Suppressor macrophage (primary cell): ENCODE data around the gene ARHGEF16.
A peak's percentile ranks its signal among the peaks of the same experiment; 100 is the strongest.

Experiments used
- DNase-seq, 4 experiments: peaks; one replicate each; pipeline ENCODE4 v3.0.0-alpha.2; 2020 to 2022

ARHGEF16 gene

DNA sequence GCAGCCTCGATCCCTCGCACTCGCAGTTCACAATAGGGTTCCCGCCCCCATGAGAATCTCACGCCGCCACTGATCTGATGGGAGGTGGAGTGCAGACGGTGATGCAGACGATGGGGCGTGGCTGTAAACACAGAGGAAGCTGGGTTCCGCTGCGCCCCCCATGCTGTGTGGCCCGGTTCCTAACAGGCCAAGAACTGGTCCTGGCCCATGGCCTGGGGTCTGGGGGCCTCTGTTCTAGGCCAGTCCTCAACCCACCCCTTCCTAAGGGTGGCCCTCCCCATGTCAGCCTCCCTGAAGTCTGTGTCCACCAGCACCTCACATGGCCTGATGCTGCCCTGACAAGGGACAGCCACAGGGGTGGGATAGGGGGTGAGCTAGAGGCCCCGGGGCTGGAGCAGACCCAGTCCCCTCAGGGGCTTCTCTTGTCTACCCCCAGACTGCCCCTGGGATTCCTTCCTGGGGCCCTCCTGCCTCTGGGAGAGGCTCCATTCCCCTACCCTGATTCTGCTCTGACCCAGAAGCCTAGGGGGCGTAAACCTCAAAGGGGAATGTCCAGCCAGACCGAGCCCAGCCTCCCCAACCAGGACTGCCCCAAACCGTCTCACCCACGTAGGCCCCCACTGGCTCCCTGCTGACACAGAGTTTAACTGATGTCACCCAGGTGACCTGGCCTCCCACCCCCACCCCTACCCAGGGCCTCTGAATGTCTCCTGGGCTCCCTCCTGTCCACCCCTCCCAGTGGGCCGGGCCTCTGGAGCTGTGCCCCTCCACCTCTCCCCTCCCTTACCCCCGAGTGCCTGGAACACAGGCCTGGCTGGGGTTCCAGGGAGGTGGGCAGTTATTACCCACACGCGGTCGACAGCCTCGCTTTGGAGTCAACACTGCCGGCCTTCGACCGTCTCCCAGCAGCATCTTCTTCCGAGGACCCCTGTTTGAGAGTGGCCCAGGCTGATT, 14.8 kb upstream of the ARHGEF16 start:
- no peak for DNase-seq

- no peak for DNase-seq
Measured at GRCh38 chr1:3440300-3440681, 14.2 kb upstream of the ARHGEF16 start.

DNA sequence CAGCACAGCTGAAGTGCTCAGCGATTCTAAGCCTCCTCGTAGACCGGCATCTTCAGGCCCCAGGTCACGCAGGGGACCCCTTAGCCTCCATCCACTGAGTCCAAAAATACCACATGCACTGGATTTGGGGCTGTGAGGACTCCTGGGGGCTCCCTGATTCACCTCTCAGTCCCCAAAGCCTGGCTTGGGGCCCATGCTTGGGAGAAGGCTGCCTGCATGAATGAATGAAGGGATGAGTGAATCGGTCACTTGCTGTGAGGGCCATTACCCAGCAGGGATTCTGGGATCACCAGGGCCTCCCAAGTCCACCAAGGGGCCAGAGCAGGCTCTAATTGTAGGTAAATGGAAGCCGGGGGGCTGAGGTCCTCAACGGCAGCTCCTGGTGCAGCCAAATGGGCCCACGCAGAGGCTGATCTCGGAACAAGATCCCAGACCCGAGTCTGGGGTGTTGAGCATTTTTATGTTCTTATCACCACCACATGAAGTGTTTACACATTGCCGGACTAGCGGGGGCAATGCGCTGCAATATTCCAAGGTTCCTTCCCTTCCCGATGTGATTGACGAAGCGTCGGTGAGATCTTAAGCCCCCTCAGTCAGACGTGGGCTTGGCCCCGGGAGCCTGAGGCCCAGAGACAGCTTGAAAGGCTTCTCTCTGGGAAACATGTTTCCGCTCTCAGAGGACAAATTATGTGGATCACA, 13.6 kb upstream of the ARHGEF16 start:
- no peak for DNase-seq

GRCh38 chr1:3441410-3441847, 13.0 kb upstream of the ARHGEF16 start:
- DNase-seq = no peak

DNA sequence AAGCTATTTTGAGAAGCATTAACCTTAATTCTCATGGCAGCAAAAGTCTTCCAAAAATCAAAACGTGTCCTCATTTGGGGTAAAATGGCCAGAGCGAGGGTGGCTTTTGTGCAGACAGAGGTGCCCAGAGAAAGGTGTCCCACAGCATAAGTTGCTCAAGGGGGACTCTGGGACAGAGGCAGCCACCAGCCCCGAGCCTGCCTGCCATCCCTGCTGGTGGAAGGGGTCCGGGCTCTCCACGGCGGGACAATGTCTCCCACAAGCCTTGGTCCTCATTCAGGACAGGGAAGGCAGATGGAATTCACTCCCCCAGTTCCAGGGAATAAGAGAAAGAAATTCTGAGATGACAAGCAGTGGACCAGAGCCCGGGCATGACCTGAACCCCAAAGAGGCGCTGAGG, 12.6 kb upstream of the ARHGEF16 start:
- no peak for DNase-seq

- DNase-seq = no peak
Measured at GRCh38 chr1:3442331-3442730, 12.1 kb upstream of the ARHGEF16 start.

DNA sequence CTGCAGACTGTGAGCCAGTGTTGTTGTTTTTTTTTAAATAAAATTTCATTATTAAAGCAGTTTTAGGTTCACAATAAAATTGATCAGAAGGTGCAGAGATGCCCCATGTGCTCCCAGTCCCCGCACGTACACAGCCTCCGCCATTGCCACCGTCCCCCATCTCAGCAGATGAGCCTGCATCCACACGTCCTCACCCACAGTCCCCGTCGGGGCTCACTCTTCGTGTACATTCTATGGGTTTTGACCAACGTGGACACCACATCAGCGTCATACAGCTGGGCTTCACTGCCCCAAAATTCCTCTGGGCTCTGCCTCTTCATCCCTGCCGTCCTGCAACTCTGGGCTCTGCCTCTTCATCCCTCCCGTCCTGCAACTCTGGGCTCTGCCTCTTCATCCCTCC, 11.6 kb upstream of the ARHGEF16 start:
- no peak for DNase-seq

- DNase-seq = no peak
Measured at GRCh38 chr1:3443807-3444206, 10.7 kb upstream of the ARHGEF16 start.

DNA sequence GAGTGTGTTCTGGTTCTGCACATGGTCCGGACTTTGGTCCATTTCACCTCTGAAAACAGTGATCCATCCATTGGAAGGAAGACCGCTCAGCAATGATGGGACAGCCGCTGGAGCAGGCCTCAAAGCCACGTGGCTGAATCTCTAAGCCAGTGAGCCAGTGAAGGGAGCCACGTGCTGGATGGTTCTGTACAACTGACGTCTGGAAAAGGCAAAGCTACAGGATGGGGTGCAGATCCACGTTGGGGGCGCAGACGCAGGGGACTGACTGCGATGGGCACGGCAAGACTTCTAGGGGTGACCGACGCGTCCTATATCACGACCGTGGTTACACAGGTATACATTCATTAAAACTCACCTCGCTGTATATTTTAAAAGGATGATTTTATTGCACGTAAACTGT, 10.2 kb upstream of the ARHGEF16 start:
- DNase-seq = no peak

DNA sequence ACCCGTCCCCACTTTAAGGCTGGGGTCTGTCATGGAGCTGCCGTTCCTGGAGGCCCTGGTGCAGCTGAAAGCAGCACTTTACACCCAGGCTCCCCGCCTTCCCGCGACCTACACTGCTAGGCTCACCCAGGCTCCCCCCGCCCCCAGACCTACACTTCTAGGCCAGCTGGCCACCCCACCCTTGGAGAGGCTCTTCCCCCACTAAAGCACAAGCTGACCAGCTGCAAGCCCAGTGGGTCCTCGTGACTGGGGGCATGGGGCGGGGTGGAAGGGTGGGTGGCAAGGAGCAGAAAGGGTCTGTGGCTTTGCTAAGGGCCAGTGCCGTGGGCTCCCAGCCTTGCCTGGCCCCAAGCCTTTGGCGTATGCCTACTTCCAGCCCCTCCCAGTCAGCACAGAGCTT, 9.7 kb upstream of the ARHGEF16 start:
- DNase-seq = no peak

DNA sequence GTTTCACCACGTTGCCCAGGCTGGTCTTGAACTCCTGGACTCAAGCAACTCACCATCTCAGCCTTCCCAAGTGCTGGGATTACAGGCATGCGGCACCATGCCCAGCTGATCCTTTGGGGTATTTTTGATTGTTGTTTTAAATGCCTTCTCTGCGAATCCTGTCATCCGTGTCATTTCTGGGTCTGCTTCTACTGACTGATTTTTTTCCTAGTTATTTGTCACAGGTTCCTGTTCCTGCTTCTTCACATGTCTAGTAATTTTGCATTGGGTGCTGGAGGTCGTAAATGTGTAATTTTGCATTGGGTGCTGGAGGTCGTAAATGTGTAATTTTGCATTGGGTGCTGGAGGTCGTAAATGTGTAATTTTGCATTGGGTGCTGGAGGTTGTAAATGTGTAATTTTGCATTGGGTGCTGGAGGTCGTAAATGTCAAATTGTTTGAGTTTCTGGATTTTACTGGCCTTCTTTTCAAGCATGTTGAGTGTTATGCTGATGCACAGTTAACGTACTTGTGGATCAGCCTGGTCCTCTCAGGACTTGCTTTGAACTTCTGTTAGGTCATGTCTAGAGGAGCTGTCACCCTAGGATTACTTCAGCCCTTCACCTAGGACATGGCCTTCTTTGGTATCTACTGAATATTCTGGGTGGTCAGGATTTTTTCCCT, 4.1 kb upstream of the ARHGEF16 start:
- no peak for DNase-seq

DNA sequence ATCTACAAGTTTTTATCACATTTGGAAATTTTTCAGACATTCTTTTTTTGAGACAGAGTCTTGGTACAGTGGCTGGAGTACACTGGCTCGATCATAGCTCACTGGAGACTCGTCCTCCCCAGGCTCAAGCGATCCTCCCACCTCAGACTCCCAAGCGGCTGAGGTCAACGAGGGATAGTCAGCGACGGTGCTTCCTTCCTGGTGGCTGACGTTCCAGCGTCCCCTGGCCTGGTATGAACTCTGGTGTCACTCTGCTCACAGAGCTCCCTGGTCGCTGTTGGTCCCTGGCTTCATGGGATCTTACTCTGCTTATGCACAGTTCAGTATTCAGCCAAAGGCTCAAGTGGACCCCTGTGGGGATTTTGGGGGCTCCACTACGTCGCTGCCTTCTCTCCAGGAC, 3.5 kb upstream of the ARHGEF16 start:
- no peak for DNase-seq

DNA sequence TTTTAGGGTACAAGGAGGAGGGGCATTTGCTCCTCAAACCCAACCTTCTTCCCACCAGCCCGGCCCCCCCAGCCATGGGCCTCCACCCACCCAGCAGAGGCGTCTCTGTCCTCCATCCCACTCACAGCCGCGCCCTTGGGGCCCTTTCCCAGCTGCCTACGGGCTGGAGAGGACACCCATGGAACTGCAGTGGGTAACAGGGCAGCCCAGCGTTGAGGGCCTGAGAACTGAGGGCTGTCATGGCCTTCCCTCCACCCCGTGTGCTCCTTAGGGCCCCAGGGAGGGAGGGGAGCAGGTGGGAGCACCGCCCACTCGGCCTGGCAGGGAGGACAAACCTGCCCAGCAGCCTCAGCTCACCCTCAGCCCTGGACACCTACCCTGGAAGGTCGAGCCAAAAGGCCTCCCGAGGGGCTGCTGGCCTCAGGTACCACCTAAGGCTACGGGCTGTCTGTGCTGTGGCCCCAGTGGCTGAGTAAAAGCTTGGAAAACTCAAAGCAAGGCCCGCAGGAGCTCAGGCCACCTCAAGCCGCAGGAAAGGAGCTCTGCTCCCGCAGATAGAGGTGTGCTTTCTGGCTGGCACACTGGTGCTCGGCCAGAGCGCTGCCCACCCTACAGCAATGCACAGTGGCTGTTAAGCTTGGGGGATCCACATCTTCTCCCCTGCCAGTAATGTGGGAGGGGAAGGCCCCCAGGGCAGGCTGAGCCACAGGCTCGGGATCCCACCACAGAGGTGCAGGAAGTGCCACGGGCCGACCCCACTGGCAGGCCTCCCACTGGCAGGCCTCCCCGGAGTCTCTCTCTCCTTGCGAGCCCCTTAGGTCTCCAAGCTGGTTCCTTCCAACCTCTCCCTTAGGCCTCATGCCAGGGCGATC, 2.2 kb upstream of the ARHGEF16 start:
- no peak for DNase-seq

DNA sequence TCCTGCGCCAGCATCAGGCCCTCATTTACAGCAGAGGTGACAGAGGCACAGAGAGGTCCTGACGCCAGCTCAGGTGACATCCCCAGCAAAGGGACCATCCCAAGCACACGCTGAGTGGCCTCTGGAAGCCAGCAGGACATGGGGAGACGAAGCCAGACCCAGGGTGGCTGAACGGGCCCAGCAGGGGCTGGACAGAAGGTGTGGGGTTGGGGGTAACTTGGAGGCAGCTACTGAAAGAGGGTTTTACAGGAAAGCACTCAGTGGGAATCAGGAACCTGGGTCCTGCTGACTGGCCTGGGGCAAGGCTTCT, 1.6 kb upstream of the ARHGEF16 start:
- DNase-seq = no peak

GRCh38 chr1:3453203-3453761, 1.2 kb upstream of the ARHGEF16 start:
- DNase-seq = peak; percentile 71 to 84 (median 78)

DNA sequence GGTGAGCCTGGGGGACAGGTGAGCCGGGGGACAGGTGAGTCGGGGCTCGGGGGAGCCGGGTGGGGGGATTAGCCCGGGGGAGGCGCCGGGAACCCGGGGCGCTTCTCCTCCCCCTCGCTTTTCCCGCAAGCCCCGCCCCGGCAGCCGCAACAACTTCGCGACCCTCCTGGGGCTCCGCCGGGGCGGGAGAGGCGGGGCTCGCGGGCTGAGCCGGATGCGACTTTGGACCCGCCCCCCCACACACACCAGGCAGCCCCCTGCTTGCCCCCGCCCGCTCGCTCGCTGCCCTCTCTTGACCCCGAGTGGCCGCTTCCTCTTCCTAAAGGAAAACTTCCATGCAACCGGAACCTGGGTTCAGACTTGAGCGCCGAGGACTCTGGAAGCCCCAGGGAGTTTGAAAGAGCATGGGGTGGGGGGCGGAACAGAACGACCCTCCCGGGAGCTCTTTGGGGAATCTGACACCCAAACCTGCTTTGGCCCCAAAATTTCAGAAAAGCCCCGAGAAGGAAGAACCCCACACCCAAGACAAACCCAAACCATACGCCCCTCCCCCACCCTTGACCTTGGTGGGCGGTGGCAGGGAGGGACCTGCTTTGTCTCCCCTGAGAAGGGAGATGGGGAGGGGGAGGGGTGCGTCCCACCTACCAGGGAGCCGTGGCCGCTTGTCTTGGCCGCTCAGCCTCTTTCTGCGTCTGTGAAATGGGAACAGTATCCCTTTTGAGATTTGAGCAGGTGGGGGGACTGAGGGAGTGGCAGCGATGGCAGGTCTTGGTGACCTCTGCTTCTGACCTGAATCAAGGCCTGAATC, 550 bp downstream of the ARHGEF16 start:
- DNase-seq = peak; percentile 47 to 61 (median 53)

DNA sequence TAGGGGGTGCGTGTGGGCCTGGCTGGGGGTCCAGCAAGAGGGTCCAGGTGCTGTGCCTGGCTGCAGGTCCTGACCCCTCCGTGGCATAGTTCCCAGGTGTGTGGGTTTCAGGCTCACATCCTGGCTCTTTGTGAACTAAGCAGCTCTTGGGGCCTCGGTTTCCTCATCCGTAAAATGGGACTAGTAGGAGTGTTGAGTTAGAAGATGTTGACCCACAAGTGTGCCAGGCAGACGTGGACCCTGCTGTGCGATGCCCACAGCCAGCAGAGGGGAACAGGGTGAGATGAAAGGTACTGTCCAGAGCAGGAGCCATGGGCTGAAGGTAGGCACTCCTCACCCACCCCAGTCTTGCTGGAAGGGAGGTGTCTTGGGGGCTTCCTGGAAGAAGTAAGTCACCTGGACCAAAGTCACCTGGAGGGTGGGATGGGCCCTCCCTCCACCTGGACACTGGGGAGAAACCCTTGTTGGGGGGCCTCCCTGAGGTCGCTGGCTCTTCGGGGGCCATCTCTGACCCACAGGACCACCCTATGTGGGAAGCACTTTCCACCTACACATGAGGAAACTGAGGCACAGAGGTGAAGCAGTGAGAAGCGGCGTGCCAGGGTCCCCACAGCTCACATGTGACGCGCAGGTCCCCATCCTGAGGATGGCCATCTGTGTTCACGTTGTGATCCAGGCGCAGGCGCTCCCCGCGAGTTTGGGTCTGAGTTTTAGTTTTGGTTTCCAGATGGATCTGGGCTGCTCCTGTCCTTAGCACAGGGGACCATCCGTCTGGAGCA, 1.4 kb downstream of the ARHGEF16 start:
- no peak for DNase-seq

- DNase-seq = no peak
Measured at GRCh38 chr1:3456449-3456963, 2.0 kb downstream of the ARHGEF16 start.

DNA sequence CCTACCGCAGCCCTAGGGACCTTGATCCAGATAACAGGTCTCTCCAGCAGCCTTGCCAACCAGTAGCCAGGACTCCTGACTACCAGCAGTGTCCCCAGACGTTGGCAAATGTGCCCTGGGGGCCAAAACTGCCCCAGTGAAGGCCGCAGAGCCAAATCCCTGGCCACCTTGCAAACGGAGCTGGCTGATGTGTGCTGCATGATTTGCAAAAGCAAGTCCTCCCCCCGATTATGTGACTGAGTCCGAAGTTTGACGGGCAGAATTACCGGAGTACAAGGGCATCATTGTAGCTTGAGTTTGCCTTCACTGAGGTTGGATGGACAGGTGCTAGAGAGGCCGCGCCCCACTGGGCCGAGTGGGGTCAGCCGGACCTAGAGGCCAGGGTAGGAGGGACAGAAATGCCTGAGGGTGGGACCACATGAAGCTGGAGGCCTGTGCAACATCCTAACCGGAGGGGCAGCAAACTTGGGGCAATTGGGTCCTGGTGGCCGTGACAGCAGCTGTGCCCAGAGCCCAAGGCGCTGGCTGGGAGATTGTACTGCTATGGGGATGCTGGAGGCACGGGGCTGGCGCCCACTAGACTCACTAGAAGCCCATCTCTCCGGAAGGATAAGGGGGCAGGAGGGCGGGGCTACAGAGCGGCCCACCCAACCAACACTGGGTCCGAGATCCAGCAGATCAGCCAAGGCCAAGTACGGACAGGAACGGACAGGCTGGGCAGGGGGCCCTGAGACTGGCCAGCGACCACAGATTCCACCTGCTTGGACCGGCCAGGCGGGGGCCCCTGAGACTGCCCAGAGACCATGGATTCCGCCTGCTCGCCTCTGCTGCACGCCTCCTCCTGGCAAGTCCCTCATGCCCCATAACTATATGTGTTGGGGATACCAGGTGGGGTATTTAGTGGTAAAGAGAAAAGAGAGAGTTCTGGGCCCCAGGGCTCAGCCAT, 2.8 kb downstream of the ARHGEF16 start:
- DNase-seq = no peak
